ENCODE measurements around the gene RXRA.

DNA sequence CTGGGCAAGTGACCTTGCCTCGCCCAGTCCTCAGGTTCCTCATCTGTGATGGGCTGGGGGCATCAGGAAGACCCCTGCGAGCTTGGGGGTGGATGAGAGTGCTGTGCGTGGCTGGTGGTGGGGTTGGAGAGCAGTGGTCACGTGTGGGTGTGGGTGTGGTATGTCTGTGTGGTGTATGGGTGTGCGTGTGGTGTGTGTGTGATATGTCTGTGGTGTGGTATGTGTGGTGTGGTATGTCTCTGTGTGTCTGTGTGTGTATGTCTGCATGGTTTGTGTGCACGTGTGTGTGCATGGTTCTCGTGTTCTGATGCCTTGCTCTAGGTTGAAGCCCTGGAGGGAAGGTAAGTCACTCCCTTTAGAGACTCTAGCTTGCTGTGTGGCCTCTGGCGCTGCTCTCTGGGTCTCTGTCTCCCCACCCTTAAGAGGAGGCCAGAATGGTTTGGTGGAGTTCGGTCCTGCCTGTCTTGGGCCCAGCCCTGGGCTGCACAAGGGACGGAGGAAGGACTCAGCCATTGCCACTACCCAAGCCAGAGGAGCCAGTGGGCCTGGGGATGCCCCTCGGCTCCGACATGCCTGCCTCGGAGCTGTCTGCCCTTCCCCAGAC, 87.0 kb downstream of the RXRA start:
- TF ChIP-seq FOXM1 (IDR thresholded peaks at IDR 0.05; ENCODE audit: low read depth, low read length): no peak
- no peak for TF ChIP-seq EGR1 (IDR thresholded peaks at IDR 0.05; ENCODE audit: borderline replicate concordance in 1 of 2, low read depth in 2 of 2, low read length in 2 of 2)
- no peak for TF ChIP-seq SP1 (IDR thresholded peaks at IDR 0.05; ENCODE audit: low read depth, low read length)
- TF ChIP-seq, protein P1, sequence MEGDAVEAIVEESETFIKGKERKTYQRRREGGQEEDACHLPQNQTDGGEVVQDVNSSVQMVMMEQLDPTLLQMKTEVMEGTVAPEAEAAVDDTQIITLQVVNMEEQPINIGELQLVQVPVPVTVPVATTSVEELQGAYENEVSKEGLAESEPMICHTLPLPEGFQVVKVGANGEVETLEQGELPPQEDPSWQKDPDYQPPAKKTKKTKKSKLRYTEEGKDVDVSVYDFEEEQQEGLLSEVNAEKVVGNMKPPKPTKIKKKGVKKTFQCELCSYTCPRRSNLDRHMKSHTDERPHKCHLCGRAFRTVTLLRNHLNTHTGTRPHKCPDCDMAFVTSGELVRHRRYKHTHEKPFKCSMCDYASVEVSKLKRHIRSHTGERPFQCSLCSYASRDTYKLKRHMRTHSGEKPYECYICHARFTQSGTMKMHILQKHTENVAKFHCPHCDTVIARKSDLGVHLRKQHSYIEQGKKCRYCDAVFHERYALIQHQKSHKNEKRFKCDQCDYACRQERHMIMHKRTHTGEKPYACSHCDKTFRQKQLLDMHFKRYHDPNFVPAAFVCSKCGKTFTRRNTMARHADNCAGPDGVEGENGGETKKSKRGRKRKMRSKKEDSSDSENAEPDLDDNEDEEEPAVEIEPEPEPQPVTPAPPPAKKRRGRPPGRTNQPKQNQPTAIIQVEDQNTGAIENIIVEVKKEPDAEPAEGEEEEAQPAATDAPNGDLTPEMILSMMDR (IDR thresholded peaks at IDR 0.05 in 2 of 3, conservative IDR thresholded peaks at IDR 0.05 in 1 of 3; ENCODE audit: control insufficient read depth in 2 of 3, extremely low read depth in 1 of 3, insufficient read depth in 1 of 3, low read depth in 3 of 3, low read length in 3 of 3): no peak
- TF ChIP-seq, protein P2, sequence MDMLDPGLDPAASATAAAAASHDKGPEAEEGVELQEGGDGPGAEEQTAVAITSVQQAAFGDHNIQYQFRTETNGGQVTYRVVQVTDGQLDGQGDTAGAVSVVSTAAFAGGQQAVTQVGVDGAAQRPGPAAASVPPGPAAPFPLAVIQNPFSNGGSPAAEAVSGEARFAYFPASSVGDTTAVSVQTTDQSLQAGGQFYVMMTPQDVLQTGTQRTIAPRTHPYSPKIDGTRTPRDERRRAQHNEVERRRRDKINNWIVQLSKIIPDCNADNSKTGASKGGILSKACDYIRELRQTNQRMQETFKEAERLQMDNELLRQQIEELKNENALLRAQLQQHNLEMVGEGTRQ (IDR thresholded peaks at IDR 0.05; ENCODE audit: borderline replicate concordance, low read depth, low read length): no peak
- TF ChIP-seq HDAC6 (IDR thresholded peaks at IDR 0.05; ENCODE audit: unreplicated experiment): no peak
- no peak for TF ChIP-seq SIN3A (IDR thresholded peaks at IDR 0.05; ENCODE audit: low read depth, low read length)
- no peak for TF ChIP-seq IKZF1 (conservative IDR thresholded peaks at IDR 0.05)
- TF ChIP-seq ZNF217 (IDR thresholded peaks at IDR 0.05): no peak

Data from GM12878 (cell line).